NCI-H1092 (cell line): ENCODE data around the gene RSPO4.

Source experiments
- DNase-seq: peaks from one replicate; lab custom pipeline; 2025; lab: John Stamatoyannopoulos, UW

RSPO4 gene

DNA sequence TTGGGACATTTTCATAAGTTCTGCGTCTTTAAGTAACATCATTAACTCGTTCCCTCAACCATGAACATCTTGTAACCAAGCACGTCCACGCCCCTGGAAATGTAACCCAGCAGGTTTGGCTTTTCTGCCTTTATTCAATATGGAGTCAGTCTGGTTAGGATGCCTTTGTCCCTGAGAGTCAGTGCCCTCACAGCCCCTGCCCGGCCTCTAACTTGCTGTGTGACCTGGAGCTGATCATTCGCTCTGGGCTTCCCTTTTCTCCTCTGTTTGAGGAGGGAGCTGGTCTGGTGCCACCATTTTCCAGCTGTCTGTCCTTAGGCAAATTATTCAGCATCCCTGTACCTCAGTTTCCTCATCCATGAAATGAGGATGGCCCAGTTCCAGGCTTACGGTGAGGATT is 59.5 kb downstream of the RSPO4 start:
- DNase-seq = no peak

DNA sequence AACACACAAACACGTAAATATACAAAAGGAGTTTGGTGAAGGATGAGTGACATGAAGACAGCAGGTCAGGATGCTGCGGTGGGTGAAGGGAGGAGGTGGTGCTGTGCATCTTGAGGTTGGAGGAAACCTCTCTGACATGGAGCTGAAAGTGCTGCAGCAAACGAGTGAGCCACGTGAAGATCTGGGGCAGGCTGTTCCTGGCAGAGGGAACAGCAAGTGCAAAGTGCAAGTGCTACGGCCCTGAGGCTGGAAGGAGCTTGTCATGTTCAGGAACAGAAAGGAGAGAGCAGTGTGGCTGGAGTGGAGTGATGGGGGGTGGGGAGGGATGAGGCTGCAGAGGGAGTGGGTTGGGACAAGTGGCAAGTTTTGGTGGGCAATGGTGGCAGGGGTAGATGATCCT is 61.2 kb downstream of the RSPO4 start:
- DNase-seq = no peak

DNA sequence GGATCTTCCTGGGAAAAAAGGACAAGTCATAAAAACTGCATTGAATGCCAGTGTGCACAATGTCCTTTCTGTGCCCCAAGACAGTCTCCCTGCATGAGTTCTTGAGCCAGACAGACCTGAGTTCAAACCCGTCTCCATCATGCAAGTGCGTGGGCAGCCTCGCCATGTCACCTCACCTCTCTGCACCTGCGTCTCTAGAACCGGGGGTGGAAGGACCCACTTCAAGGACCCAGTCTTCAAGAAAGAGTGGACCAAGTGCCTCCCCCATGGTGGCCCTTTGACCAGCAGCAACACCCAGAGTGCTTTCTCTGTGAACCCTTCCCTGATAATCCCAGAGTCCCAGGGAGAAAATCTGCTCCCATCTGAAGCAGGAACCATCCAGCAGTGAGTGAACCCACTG is 62.5 kb downstream of the RSPO4 start:
- no peak for DNase-seq

DNA sequence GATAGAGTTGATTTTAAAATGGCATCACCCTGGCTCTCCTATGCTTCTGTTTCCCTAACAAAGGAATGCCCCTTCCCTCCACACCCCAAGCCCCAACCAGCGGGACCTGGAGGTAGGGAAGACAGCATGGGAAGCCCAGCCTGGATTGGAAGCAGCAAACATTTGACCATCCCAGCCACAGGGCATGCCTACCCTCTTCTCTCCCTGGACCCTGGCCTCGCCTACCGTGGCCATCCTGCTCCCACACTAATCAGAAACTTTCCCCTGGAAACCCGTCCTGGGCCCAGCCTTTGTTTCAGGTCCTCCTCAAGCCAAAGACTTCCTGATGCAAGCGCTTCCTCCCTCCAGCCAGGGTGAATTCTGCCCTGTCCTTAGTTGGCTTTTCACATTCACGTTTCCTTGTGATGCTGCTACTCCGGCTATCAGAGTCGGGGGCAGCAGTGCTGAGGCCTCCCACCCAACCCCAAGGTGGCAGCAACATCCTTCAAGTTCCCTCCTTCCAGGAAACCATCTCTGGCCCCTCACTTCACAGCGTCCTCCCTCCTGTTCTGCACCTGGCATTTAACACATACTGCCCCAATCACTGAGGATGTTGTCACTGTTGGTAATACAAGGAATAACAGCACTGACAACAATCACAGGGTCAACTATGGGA is 67.8 kb downstream of the RSPO4 start:
- no peak for DNase-seq

DNA sequence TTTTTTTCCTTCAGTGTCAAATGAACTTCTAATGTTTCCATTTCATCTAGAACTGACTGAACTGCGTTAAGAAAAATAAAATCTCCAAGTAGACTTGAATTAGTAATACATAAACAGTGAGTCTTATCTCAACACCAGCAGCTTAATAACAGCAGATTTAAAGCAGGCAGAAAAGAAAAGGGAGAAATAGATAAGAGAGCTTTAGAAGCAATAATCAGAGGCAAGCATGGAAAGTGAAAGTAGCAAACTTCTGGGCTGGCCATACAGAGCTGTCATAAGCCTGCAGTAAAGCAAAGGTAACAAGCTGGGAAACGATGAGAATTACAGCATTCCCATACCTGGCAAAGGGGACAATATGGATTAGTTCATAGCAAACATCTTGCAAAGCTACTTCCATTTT is 69.1 kb downstream of the RSPO4 start:
- no peak for DNase-seq

DNA sequence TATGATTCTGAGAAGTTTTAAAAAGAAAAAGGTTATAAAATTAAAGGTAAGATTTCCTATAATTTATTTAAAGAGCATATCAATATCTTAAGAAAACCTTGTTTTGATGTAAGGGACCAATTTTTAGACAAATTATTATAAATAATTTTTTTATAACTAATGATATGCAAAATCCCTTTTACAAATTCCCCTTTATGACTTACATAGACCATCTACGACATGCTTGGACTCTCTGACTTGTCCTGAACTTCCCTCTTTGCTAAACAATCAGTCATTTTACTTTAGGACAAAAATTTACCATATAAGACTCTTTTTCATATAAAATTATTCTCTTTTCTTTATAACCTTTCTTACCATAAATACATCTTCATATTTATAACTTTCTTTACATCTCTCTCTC is 70.7 kb downstream of the RSPO4 start:
- no peak for DNase-seq

DNA sequence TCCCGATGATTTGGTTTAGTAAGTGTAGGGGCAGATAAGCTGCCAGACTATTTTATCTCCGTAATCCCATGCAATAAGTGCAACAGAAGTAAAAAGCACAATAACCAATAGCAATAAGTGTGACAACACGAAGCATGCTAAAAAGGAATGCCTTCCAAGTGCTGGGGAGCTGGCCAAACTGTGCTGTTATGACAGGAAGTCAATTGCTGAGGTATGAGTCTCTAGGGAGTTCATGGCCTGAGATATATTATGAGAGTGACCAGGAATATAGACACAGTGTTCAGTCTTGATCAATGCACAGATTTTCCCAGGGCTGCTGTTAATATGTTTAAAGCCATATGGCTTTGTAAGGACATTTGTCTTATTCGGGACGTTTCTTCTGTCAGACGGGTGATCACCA is 75.4 kb downstream of the RSPO4 start:
- no peak for DNase-seq

DNA sequence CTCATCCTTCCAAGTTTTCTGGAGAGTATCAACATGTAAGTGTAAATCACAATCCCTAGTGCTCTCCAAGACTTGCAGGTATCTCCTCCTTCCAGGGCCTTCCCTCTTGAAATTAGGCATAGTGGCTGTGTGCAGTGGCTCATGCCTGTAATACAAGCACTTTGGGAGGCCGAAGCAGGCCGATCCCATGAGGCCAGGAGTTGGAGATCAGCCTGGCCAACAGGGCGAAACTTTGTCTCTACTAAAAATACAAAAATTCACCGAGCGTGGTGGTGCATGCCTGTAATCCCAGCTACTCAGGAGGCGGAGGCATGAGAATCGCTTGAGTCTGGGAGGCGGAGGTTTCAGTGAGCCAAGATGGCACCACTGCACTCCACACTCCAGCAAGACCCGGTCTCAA is 76.6 kb downstream of the RSPO4 start:
- DNase-seq = no peak

DNA sequence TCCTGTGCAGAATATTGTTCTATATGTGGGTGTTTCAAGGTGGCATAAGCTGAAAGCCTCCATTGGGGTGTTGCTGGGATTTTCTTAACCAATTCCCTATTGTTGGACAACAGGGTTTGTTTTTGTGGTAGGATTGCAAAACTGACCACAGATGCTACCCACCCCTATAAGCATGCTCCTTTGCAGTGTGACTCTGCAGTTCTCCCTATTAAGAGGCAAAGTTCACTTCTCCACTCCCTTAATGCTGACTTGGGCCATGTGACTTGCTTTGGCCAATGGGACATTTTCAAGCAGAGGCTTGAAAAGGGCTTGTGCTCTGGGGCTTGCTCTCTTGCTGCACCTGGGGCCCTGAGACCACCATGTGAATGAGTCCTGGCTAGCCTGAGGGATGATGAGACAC is 77.5 kb downstream of the RSPO4 start:
- no peak for DNase-seq

DNA sequence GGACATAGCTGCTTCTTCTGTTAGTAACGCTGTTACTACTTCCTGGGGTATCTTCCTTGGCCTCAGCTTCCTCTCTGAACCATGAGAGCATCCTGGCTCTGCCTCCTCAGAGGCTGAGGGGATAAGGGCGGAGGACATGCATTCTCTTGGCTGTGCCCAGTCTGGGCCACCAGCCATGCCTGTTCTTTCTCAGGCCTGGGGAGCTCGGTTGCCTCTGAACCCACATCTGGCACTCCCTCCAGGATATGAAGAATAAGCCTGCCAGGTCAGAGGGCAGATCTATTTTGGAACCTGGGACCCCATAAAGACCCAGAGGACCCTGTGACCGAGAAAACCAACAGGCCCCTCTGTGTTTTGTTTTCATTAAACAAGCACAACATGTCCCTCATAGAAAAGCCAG is 79.3 kb downstream of the RSPO4 start:
- no peak for DNase-seq

DNA sequence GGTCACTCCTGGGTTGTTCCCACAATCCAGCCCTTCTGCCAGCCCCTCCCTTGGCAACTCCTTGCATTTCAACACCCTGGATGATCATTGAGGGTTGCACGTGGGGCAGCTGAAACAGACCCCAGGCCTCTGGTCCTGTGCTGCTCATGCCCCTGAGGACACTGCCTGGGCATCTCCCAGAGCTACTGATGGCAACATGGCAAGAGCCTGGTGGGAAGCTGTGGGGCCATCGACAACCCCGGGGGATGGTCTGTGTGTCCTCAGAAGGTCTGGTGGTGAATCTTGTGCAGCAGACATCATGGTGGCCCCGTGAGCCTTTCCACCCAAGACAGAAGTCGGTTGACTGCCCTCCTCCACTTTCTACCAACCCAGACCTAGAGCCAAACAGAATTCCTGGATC is 81.0 kb downstream of the RSPO4 start:
- no peak for DNase-seq

DNA sequence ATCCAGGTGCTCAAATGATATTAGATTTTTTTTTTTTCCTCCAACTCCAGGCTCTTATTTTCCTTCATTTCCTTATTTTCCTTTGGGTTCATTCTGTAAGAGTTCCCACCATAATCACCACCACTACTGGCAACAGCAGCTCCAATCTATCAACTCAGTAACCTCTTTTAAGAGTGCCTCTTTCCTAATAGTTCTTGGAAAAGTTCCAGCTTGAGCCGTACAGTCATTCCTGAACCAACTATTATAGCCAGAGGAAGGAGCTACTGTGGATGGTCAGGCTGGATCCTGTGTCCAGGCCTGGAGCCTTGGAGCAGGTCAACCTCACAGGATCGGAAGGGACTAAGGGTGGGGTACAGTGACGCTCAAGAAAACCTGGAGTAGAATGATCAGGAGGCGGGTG is 81.8 kb downstream of the RSPO4 start:
- DNase-seq = no peak

DNA sequence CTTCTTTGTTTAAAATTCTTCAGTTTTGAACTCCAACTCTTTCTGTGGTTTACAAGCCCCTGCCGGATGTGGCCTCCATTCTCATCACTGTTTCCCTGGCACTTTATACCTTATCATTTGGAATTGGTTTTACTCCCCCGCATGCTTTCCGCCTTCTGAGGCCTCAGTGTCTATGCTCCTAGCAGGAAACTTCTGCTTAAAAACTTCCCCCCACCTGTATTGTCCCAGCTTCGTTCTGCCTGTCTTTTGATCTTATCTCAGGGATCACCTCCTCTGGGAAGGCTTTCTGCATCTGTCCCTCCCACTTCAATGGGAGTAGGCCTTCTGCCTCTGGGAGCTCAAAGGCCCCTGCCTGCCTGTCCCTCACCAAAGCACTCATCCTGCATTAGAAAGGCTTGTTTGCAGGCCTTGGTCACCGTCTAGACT is 82.6 kb downstream of the RSPO4 start:
- DNase-seq = no peak

DNA sequence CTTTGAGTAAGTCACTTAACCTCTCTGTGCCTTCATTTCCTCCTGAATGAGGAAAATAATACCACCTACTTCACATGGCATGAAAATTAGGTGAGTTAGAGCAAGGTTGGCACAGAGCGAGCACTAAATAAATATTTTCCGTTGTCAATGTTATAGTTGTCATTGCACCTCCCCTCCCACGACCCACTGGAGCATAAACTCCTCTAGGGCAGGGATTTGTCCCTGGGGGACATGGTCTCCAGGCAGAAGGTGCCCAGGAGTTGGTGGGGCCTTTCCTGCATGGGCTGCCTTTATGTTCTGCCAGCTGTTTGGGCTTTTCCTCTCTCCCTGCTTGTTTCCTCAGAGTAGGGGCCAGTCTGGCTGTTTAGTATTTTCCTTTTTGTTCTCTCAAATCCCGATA is 84.7 kb downstream of the RSPO4 start:
- DNase-seq = no peak

DNA sequence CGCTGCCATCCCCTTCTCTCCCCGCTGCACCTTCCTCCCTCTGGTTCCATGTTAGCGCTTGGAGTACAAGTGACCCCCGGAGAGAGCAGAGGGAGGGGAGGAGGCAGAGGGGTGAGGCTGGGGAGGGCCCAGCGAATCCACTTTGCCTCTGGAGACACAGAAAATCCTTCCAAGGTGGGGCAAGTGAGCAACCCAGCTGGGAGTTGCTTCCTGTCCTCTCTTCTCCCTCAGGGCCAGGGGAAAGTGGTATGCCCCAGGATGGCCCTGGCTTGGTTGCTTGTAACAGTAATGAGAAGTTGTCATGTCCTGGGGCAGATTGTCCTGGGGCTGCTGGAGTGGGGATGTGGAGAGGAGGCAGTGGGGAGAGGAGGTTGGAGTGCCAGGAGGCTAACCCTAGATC is 85.3 kb downstream of the RSPO4 start:
- DNase-seq = no peak

DNA sequence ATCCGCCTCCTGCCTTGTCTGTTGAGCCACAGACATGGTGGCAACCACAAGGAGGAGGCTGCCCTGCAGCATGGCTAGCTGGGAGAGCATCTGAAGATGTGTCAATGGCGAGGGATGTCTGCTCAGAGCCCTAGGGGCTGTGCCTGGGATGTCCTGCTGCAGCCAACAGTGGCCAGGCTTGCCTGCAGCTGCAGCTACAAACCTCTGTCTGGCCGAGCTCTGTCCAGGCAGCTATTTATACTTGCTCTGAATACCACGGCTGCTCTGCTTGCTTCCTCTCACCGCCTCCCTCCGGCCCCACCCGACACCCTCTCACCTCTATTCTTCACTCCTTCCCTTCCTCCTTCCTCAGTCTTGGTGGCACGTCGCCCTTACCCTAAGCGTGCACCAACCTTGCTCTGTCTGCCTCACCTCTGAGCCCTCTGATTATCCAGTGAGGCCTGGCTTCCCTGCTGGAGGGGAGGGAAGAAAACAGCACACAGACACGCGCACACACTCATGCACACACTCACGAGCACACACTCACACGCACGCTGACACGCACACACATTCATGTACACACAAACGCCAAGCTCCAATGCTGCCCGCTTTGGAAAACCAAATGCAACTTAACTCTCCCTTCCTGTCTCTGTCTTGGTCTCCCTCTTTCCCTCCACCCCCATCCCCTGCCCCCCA is 85.8 kb downstream of the RSPO4 start, which contains the start of gene ANGPT4:
Gene ANGPT4, minus strand, starts transcription at position 210 of the 675 bp plus-strand sequence. Its CDS starts 120 bp downstream, at position 90.
- DNase-seq = no peak

DNA sequence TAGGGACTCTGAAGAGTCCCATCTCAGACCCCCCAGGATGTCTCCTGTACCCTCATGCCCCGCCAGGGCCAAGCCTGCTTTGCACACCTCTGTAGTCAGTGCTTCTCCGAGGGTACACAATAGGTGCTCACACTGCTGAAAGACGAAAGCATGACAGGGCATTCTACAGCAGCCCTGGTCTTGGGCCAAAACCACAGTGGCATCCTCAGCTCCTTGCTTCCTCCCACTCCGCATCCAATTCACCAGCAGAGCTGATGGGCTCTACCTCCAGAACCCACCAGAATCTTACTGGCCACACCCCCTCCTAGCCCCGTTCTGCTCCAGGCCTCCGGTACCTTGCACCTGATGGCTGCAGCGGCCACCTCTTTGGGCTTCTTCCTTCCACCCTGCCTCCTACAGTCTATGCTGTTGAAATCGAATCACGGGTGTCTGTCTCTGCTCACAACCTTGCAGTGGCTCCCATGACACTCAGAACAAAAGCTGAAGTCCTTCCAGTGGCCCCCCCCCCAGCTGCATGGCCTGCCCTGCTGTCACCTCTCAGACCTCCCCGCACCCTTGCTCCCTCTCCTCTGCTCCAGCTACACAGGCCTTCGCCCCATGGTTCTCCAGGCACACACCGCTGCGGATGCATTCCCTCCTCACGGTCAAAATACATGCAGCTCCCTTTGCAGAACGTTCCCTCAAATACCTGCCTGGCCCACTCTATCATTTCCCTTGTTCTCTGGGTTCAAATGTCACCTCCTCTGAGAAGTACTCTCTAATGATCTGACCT is 87.2 kb downstream of the RSPO4 start:
- DNase-seq = no peak

DNA sequence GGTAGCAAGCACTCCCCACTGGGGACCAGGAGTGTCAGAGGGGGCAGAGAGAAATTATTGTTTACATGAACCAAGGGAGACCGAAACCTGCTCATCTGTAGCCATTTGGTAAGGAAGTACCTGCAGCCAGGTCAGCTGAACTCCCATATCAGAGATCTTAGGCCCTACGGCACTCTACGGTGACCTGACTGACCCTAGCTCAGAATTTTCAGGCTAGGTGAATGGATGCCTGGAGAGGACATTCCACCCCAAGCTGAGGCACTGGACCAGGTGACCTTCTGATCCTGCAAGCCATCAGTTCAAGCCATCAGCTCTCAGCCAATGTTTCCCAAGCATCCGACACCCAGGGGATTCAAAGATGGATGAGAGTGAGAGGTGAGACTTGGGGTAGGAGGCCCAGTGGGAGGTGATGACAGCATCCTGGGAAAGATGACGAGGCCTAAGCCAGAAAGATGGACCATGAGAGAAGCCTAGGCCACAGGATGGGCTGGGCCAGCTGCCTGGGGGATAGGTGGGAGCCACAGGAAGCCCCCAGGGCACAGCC is 88.7 kb downstream of the RSPO4 start:
- DNase-seq = no peak

DNA sequence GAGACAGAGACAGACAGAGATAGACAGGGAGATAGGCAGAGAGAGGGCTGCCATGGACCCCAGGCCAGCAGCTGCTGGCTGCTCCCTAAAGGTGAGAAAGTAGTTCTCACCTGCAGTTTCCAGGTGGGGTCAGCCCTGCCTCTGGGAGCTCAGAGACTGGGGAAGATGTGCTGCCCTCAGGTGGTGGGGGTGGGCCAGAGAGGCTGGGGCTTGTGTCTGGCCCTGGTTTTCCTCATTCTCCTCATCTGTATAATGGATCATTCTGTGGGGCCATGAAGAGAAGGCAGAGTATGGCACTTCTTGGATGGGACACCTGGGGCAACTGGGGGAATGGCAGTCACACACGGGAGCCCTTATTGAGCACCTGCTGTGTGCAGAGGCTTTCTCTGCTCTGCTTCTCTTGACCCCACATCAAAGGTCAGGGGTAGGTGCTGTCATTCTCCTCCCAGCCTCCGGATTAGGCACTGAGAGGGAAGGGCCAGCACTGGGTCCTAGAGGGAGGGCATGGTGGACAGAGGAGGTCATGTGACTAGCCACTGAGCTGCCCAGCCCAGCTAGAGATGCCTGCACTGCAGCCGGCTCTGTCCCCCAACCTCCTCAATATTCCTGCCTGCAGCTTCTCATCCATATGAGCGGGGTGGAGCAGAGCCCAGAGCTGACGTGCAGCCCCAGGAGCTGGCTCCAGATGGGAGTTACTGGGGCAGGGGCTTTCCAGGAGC is 90.1 kb downstream of the RSPO4 start:
- no peak for DNase-seq

DNA sequence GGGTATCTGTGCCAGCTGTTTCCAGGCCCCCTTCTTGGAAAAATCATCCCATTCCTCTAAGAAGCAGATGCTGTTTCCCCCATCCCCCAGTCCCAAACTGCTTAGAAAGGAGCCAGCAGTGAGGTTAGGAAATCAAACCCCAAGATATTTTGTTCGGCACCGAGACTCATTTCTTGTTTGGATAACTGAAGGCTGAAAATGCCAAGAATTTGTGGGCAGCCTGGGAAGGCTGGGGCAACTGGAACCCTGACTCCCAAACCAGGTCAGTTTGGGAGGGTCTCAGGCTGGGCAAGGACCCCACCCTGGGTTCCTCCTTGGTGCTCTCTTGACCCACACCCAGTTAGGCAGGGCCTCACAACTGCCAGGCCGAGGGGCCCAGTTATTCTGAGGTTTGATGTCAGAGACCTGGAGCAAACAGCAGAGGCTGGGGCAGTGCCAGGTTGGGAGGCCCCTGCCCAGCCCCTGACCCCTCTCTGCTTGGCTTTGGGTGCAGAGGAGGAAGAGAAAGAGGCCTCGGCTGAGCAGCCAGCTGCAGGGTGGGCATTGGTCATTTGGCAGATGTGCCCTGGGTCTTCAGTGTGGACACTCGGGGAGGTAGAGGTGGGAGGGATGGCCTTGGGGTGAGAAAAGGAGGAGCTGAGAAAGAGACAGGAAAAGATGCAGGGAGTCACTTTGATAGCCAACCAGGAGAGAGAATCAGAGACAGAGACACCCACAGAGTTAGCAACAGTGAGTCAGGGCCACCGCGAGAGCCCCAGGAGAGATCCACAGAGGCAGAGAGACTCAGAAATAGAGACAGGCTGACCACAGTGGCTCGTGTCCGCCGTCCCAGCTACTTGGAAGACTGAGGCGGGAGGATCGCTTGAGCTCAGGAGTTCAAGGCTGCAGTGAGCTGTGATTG is 91.0 kb downstream of the RSPO4 start:
- no peak for DNase-seq
